Keratinocyte (primary cell): Measurements from ENCODE around the gene SYNDIG1. TPM values are rescaled to one million over a fixed set of nuclear protein-coding genes. Genes with fewer than 3 reads are reported as not detected.

Experiments used
- DNase-seq: peaks from one replicate; pipeline ENCODE4 v3.0.0-alpha.2; 2011; ENCODE audit warnings: low read depth, missing footprints, low spot score
- FAIRE-seq: peaks from 2 replicates; lab custom pipeline; 2011; peaks lifted over from hg19 to GRCh38; lab: Jason Lieb, UNC
- H2AFZ ChIP-seq: 2 replicates; pipeline ENCODE4 v1.6.0; 2012; ENCODE audit warnings: low read length, control low read depth, inconsistent platforms; ENCODE audit not compliant: control insufficient read depth
- H3K27ac ChIP-seq: 2 replicates; pipeline ENCODE4 v1.5.1; 2011; ENCODE audit warnings: low read length; ENCODE audit not compliant: control insufficient read depth, insufficient read depth
- H3K27me3 ChIP-seq: 3 replicates; pipeline ENCODE4 v1.6.0; 2011; ENCODE audit warnings: low read length; ENCODE audit not compliant: control insufficient read depth, insufficient read depth; ENCODE audit errors: extremely low read depth
- H3K36me3 ChIP-seq, 2 experiments: 2 replicates in 1 of 2; 3 replicates in 1 of 2; pipeline ENCODE4 v1.5.1; 2011; ENCODE audit warnings: low read length in 2 of 2, mild to moderate bottlenecking in 1 of 2; ENCODE audit not compliant: control insufficient read depth in 2 of 2, insufficient read depth in 2 of 2; ENCODE audit errors: extremely low read depth in 1 of 2
- H3K4me1 ChIP-seq: 3 replicates; pipeline ENCODE4 v1.5.1; 2011; ENCODE audit warnings: low read length; ENCODE audit not compliant: control insufficient read depth, insufficient read depth; ENCODE audit errors: extremely low read depth
- H3K4me2 ChIP-seq: 3 replicates; pipeline ENCODE4 v1.6.0; 2011; ENCODE audit warnings: low read depth, low read length; ENCODE audit not compliant: control insufficient read depth, insufficient read depth; ENCODE audit errors: extremely low read depth
- H3K4me3 ChIP-seq, 3 experiments: fragments of 200-600 bp in 1 of 3; sonication (generic) in 1 of 3; 2 replicates in 2 of 3; 3 replicates in 1 of 3; pipeline ENCODE4 v1.5.1; 2011 to 2016; ENCODE audit warnings: low read length in 3 of 3, mild to moderate bottlenecking in 3 of 3, control low read depth in 2 of 3, inconsistent platforms in 1 of 3, low read depth in 1 of 3, mixed read lengths in 1 of 3, mixed run types in 1 of 3, moderate library complexity in 1 of 3; ENCODE audit not compliant: control insufficient read depth in 2 of 3, insufficient read depth in 2 of 3; ENCODE audit errors: extremely low read depth in 1 of 3
- H3K79me2 ChIP-seq: 2 replicates; pipeline ENCODE4 v1.6.0; 2012; ENCODE audit warnings: low read length; ENCODE audit not compliant: control insufficient read depth, insufficient read depth
- H3K9ac ChIP-seq: 3 replicates; pipeline ENCODE4 v1.6.0; 2011; ENCODE audit warnings: low read length; ENCODE audit not compliant: control insufficient read depth, insufficient read depth; ENCODE audit errors: extremely low read depth
- H3K9me1 ChIP-seq: 3 replicates; pipeline ENCODE4 v1.6.0; 2011; ENCODE audit warnings: low read length; ENCODE audit not compliant: control insufficient read depth, insufficient read depth; ENCODE audit errors: extremely low read depth
- H3K9me3 ChIP-seq: 2 replicates; pipeline ENCODE4 v1.5.1; 2012; ENCODE audit warnings: low read depth, low read length; ENCODE audit not compliant: control insufficient read depth
- H4K20me1 ChIP-seq: 3 replicates; pipeline ENCODE4 v1.6.0; 2011; ENCODE audit warnings: low read length; ENCODE audit not compliant: control insufficient read depth, insufficient read depth; ENCODE audit errors: extremely low read depth
- CTCF ChIP-seq, 3 experiments: IDR thresholded peaks in 1 of 3; conservative IDR thresholded peaks in 1 of 3; optimal IDR thresholded peaks in 1 of 3; 2 replicates in 2 of 3; 3 replicates in 1 of 3; pipeline versions ENCODE3 to v1.5.1; 2011; ENCODE audit warnings: low read length in 3 of 3, mild to moderate bottlenecking in 3 of 3, moderate library complexity in 2 of 3, control low read depth in 1 of 3, inconsistent platforms in 1 of 3; ENCODE audit not compliant: insufficient read depth in 2 of 3; ENCODE audit errors: extremely low read depth in 1 of 3
- EZH2 ChIP-seq: IDR thresholded peaks from one replicate; pipeline ENCODE4 v1.6.1; 2012; ENCODE audit warnings: inconsistent platforms, mild to moderate bottlenecking, low read length, moderate library complexity
- dilution Hi-C: fragments of 300-500 bp; cut with MboI; formaldehyde crosslinking; loops from one replicate; pipeline ENCODE4 v1.7.0; 2020; ENCODE audit warnings: low sequenced_read_pairs; ENCODE audit not compliant: extremely low pct_ligation_motif_present
- polyA plus RNA-seq, 5 experiments: library from polyadenylated mRNA; depleted of rRNA in 3 of 5; stranded (reverse) in 3 of 5; stranded (forward) in 1 of 5; unstranded in 1 of 5; fragments of >200 nt; gene quantifications; 1 replicate in 1 of 5; 2 replicates in 3 of 5; 3 replicates in 1 of 5; pipeline versions ENCODE4 v1.2.1 to v1.2.3, GENCODE V29; 2011 to 2012; ENCODE audit warnings: missing spikeins in 2 of 5, low read depth in 1 of 5, low replicate concordance in 1 of 5

SYNDIG1 gene
- polyA plus RNA-seq, 1 donor (not counting 4 experiments of a cell fraction or from before 2014, with no cell fraction given) = 0.38 TPM

- dilution Hi-C loops = no loop called here
- no peak for DNase-seq
These were observed 210.1 kb downstream of the SYNDIG1 start for GRCh38 chr20:24679448-24680047.

DNA sequence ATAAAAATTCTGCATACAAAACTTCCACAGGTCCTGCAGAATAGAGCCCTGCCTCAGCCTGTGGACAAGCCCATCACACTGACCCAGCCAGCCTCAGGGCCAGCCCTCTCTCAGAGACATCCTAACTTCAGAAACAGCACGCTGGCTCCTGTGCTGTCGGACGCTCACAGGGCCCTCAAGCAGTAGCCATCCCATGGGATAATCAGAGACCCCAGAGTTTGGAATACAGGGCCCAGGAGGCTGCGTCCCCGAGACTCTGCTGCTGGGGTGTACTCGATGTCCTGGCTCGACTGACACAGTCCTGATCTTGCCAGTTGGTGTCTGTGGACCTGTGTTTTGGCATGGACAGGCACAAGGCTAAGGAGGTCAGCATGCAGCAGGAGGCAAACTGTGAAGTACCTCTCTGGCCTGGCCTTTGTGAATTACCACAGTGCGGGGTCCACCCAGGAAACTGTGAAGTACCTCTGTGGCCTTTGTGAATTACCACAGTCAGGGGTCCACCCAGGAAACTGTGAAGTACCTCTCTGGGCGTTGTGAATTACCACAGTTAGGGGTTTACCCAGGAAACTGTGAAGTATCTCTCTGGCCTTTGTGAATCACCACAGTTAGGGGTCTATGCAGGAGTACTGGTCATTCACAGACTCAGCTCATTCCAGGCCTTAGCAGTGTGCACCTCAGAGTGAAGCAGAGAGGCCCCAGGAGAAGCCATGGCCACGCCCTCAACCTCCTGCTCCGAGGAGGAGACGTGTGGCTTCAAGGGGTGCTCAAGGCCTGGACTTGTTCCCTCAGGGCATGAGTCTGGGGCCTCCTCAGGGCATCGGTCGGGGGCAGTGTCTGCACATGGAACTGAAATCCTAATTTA, 212.4 kb downstream of the SYNDIG1 start:
- Histone ChIP-seq H3K9me3 (no peaks in the 10 kb centered on the region), H3K9ac (no peak overlapping the region), H4K20me1 (no peaks in the 10 kb centered on the region), H3K4me1 (no peaks in the 10 kb centered on the region), H2AFZ (no peak overlapping the region), H3K4me2 (no peak overlapping the region), H3K4me3 (no peak overlapping the region), H3K9me1 (no peaks in the 10 kb centered on the region), H3K36me3 (no peaks in the 10 kb centered on the region), H3K27ac (no peak overlapping the region), H3K79me2 (no peaks in the 10 kb centered on the region), H3K27me3 (no peaks in the 10 kb centered on the region)
- dilution Hi-C loops = no loop called here
- DNase-seq (no peak), FAIRE-seq (no peak)
- TF ChIP-seq CTCF (optimal IDR thresholded peaks at IDR 0.05 in 1 of 3, IDR thresholded peaks at IDR 0.05 in 1 of 3, conservative IDR thresholded peaks at IDR 0.05 in 1 of 3; ENCODE audit: extremely low read depth in 1 of 3, insufficient read depth in 2 of 3, low read length in 3 of 3) (no peak), EZH2 (no peak)

More at GRCh38 chr20:24679448-24680047, 210.1 kb downstream of the SYNDIG1 start:
- H3K9me3 ChIP-seq = no peaks in the 10 kb centered on the region
- no peaks in the 10 kb centered on the region for H3K4me1 ChIP-seq
- H3K27ac ChIP-seq = no peak overlapping the region
- no peak overlapping the region for H3K4me3 ChIP-seq
- H3K4me2 ChIP-seq = no peak overlapping the region
- no peak overlapping the region for H3K9ac ChIP-seq
- no peak for TF ChIP-seq EZH2
- no peak for TF ChIP-seq CTCF (optimal IDR thresholded peaks at IDR 0.05 in 1 of 3, IDR thresholded peaks at IDR 0.05 in 1 of 3, conservative IDR thresholded peaks at IDR 0.05 in 1 of 3; ENCODE audit: extremely low read depth in 1 of 3, insufficient read depth in 2 of 3, low read length in 3 of 3)
- no peak overlapping the region for H2AFZ ChIP-seq
- H3K9me1 ChIP-seq = no peaks in the 10 kb centered on the region
- H4K20me1 ChIP-seq = no peaks in the 10 kb centered on the region
- no peaks in the 10 kb centered on the region for H3K36me3 ChIP-seq
- H3K79me2 ChIP-seq = no peaks in the 10 kb centered on the region
- no peak for FAIRE-seq
- H3K27me3 ChIP-seq = no peaks in the 10 kb centered on the region
